Immature natural killer cell (primary cell): Measurements from ENCODE around the gene KSR1. TPM values are rescaled to one million over a fixed set of nuclear protein-coding genes. Genes with fewer than 3 reads are reported as not detected.

Experiments used
- DNase-seq, 3 donors: peaks; one replicate each; pipeline ENCODE4 v3.0.0; 2022; ENCODE audit warnings: mixed read lengths in 1 of 3
- H3K27ac Mint-ChIP-seq, 6 donors: one replicate each; pipeline ENCODE4 v1.8.0; 2020; ENCODE audit warnings: mixed read lengths in 6 of 6, mild to moderate bottlenecking in 5 of 6, inconsistent platforms in 4 of 6, moderate library complexity in 3 of 6
- H3K27me3 Mint-ChIP-seq, 3 donors: one replicate each; pipeline ENCODE4 v1.8.0; 2020 to 2021; ENCODE audit warnings: low read depth in 3 of 3, mild to moderate bottlenecking in 3 of 3, mixed read lengths in 3 of 3, moderate library complexity in 3 of 3, inconsistent platforms in 1 of 3
- H3K36me3 Mint-ChIP-seq, 3 donors: one replicate each; pipeline ENCODE4 v1.8.0; 2020; ENCODE audit warnings: mixed read lengths in 3 of 3, inconsistent platforms in 2 of 3, mild to moderate bottlenecking in 2 of 3
- H3K4me1 Mint-ChIP-seq, 2 donors: one replicate each; pipeline ENCODE4 v1.8.0; 2020; ENCODE audit warnings: inconsistent platforms in 2 of 2, mild to moderate bottlenecking in 2 of 2, mixed read lengths in 2 of 2, moderate library complexity in 1 of 2
- H3K4me3 Mint-ChIP-seq, 5 donors: one replicate each; pipeline ENCODE4 v1.8.0; 2020; ENCODE audit warnings: mild to moderate bottlenecking in 5 of 5, mixed read lengths in 5 of 5, inconsistent platforms in 3 of 5, moderate library complexity in 3 of 5
- H3K9me3 Mint-ChIP-seq, 6 donors: one replicate each; pipeline ENCODE4 v1.8.0; 2020; ENCODE audit warnings: mild to moderate bottlenecking in 6 of 6, mixed read lengths in 6 of 6, inconsistent platforms in 4 of 6, moderate library complexity in 3 of 6
- polyA plus RNA-seq, 3 donors: library from polyadenylated mRNA; unstranded; fragments of 300-500 nt; fragmentation: Illumina TruSeq; gene quantifications; one replicate each; pipeline ENCODE4 v1.2.3, GENCODE V29; 2021

The KSR1 gene
- polyA plus RNA-seq, 3 donors from 2014 or later: 1.8 to 5.6 (median 2.6) TPM

DNA sequence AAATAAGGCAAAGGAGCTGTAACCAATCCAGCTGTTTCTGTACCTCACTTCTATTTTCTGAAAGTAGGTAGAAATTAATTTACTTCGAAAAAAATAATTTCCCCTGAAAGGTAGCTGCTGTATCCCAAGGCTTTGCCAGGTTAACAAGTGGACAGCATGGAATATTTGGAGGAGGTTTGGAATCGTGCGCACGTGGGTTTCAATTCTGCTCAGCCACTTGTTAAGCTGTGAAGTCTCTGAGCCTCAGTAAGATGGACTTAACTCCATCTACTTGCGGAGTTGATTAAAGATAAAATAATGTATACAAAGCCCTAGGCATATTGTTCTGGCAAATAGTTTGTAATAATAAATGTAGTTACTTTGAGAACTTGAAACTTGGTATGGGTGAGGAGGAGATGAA is 117.3 kb downstream of the KSR1 start:
- peaks cover 0 to 4% (median 2%) of the 10 kb centered on the region in 3 donors for H3K27me3 Mint-ChIP-seq
- peak overlapping the region in 1 of 6 donors; percentile 50 for H3K27ac Mint-ChIP-seq
- peaks cover 56 to 86% of the 10 kb centered on the region in 2 donors for H3K4me1 Mint-ChIP-seq
- H3K4me3 Mint-ChIP-seq: no peak overlapping the region
- no peaks in the 10 kb centered on the region for H3K36me3 Mint-ChIP-seq
- DNase-seq: no peak
- no peaks in the 10 kb centered on the region for H3K9me3 Mint-ChIP-seq

GRCh38 chr17:27573971-27574525 is 117.8 kb downstream of the KSR1 start:
- H3K4me3 Mint-ChIP-seq: no peak overlapping the region
- H3K36me3 Mint-ChIP-seq: no peaks in the 10 kb centered on the region
- H3K27ac Mint-ChIP-seq: peak overlapping the region in 2 of 6 donors; percentile 49 to 50
- H3K4me1 Mint-ChIP-seq: peaks cover 55 to 86% of the 10 kb centered on the region in 2 donors
- H3K27me3 Mint-ChIP-seq: peaks cover 0 to 4% (median 2%) of the 10 kb centered on the region in 3 donors
- no peak for DNase-seq
- no peaks in the 10 kb centered on the region for H3K9me3 Mint-ChIP-seq

- Mint-ChIP-seq H3K27ac (peak overlapping the region in 1 of 6 donors; percentile 36), H3K9me3 (no peaks in the 10 kb centered on the region), H3K36me3 (no peaks in the 10 kb centered on the region), H3K27me3 (peaks cover 0 to 2% (median 0%) of the 10 kb centered on the region in 3 donors), H3K4me1 (peaks cover 49 to 79% of the 10 kb centered on the region in 2 donors), H3K4me3 (no peak overlapping the region)
- no peak for DNase-seq
Measured at GRCh38 chr17:27575096-27575911, 119.1 kb downstream of the KSR1 start.

- Mint-ChIP-seq H3K36me3 (no peaks in the 10 kb centered on the region), H3K4me1 (peaks cover 44 to 74% of the 10 kb centered on the region in 2 donors), H3K4me3 (no peak overlapping the region), H3K9me3 (no peaks in the 10 kb centered on the region), H3K27me3 (peaks cover 0 to 2% (median 0%) of the 10 kb centered on the region in 3 donors), H3K27ac (no peak overlapping the region)
- no peak for DNase-seq
Measured at GRCh38 chr17:27575912-27576252, 119.6 kb downstream of the KSR1 start.

- peak overlapping the region; percentile 14 to 77 (median 42) for H3K27ac Mint-ChIP-seq
- DNase-seq: no peak
- H3K9me3 Mint-ChIP-seq: no peaks in the 10 kb centered on the region
- H3K36me3 Mint-ChIP-seq: no peaks in the 10 kb centered on the region
- H3K4me3 Mint-ChIP-seq: no peak overlapping the region
- H3K4me1 Mint-ChIP-seq: peaks cover 42 to 68% of the 10 kb centered on the region in 2 donors
- peaks cover 0 to 2% (median 0%) of the 10 kb centered on the region in 3 donors for H3K27me3 Mint-ChIP-seq
Measured at GRCh38 chr17:27576477-27577083, 120.3 kb downstream of the KSR1 start.

DNA sequence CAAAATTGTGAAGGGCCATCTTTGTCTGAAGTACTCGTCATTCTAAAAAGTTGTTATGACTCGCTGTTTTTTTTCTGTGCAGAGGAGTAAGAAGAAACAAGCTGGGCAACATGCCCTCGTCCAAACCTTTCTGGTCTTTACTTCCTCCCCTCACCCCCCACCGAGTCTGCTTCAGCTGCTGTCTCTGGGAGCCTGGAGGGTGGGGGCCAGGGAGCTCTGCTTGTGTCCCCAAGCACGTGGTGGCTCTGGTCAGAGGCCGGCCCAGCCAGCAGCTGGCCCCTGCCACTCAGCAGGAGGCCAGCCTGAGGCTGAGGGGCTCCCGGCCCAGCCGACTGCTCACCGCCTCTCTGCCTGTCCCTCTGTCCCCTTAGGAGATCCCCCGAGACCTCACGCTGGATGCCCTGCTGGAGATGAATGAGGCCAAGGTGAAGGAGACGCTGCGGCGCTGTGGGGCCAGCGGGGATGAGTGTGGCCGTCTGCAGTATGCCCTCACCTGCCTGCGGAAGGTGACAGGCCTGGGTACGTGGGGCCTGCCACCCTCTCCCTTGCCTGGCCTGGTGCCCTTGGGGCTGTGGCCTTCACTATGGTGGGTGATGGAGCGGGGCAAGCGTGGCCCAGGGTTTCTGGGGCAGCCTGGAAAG is 121.0 kb downstream of the KSR1 start:
- Mint-ChIP-seq H3K4me1 (peaks cover 41 to 73% of the 10 kb centered on the region in 2 donors), H3K4me3 (no peak overlapping the region), H3K9me3 (no peaks in the 10 kb centered on the region), H3K27me3 (peaks cover 0 to 1% (median 0%) of the 10 kb centered on the region in 3 donors), H3K27ac (peak overlapping the region in 3 of 6 donors; percentile 14 to 34 (median 21)), H3K36me3 (no peaks in the 10 kb centered on the region)
- DNase-seq: no peak

GRCh38 chr17:27577884-27578717 is 121.9 kb downstream of the KSR1 start:
- H3K36me3 Mint-ChIP-seq: peaks cover 0 to 2% (median 0%) of the 10 kb centered on the region in 3 donors
- H3K4me3 Mint-ChIP-seq: no peak overlapping the region
- no peak for DNase-seq
- H3K27me3 Mint-ChIP-seq: no peaks in the 10 kb centered on the region
- H3K4me1 Mint-ChIP-seq: peaks cover 34 to 65% of the 10 kb centered on the region in 2 donors
- no peaks in the 10 kb centered on the region for H3K9me3 Mint-ChIP-seq
- H3K27ac Mint-ChIP-seq: peak overlapping the region in 5 of 6 donors; percentile 50 to 81 (median 68)

GRCh38 chr17:27578718-27579085 is 122.5 kb downstream of the KSR1 start:
- Mint-ChIP-seq H3K4me1 (peaks cover 34 to 60% of the 10 kb centered on the region in 2 donors), H3K4me3 (no peak overlapping the region), H3K27me3 (no peaks in the 10 kb centered on the region), H3K9me3 (no peaks in the 10 kb centered on the region), H3K27ac (peak overlapping the region in 5 of 6 donors; percentile 11 to 81 (median 68)), H3K36me3 (peaks cover 0 to 8% (median 0%) of the 10 kb centered on the region in 3 donors)
- no peak for DNase-seq

DNA sequence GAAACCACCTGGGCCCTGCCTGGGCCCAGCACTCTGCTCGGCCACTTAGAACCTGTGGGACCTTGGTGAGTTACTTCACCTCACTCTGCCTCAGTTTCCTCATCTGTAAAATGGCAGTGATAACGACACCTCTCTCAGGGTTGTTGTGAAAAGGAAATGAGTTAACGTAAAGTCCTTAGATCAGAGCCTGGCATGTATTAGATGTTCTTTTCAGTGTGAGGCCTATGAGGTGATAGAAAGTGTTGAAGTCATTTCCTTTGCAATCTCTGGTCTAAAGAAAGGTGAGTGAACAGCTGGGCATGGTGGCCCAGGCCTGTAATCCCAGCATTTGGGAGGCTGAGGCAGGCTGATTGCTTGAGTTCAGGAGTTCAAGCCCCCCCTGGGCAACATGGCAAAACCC is 123.1 kb downstream of the KSR1 start:
- Mint-ChIP-seq H3K36me3 (peaks cover 0 to 12% (median 0%) of the 10 kb centered on the region in 3 donors), H3K4me3 (no peak overlapping the region), H3K9me3 (no peaks in the 10 kb centered on the region), H3K27me3 (no peaks in the 10 kb centered on the region), H3K4me1 (peaks cover 34 to 54% of the 10 kb centered on the region in 2 donors), H3K27ac (peak overlapping the region in 5 of 6 donors; percentile 5 to 83 (median 51))
- no peak for DNase-seq

DNA sequence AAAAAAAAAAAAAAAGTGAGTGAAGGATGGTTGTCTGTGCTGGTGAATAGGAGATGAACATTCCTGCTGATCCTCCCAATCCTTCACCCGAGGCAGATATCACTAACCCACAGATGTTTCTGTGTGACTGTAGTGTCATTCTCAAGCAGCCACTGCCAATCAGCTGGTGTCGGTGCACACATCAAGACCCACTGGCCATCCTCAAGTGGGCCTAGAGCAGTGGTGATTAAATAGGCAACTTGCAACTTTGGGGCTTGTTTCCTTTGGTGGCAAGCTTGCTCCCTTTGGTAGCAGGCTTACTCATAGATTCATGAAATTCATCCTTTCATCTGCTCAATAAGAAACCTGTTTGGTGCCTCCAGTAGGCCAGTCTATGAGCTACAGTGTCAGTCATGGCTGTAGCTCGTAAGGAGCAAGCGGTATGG is 123.7 kb downstream of the KSR1 start:
- no peaks in the 10 kb centered on the region for H3K9me3 Mint-ChIP-seq
- H3K27ac Mint-ChIP-seq: peak overlapping the region in 1 of 6 donors; percentile 50
- H3K4me1 Mint-ChIP-seq: peaks cover 34 to 48% of the 10 kb centered on the region in 2 donors
- H3K36me3 Mint-ChIP-seq: peaks cover 0 to 12% (median 0%) of the 10 kb centered on the region in 3 donors
- no peak for DNase-seq
- H3K27me3 Mint-ChIP-seq: no peaks in the 10 kb centered on the region
- no peak overlapping the region for H3K4me3 Mint-ChIP-seq

DNA sequence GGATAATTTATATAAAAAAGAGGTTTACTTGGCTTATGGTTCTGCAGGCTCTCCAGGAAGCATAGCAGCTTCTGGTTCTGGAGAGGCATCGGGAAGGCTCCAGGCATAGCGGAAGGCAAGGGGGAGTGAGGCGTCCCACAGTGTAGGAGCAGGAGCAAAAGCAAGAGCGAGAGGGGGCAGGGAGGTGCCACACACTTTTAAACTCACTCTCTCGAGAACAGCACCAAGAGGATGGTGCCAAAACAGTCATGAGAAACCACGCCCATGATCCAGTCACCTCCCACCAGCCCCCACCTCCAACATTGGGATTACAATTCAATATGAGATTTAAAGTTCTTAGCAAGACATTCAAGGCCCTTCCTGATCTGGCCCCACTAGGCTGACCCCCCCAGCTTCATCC is 124.8 kb downstream of the KSR1 start:
- H3K36me3 Mint-ChIP-seq: peaks cover 0 to 12% (median 0%) of the 10 kb centered on the region in 3 donors
- H3K4me1 Mint-ChIP-seq: peaks cover 24 to 37% of the 10 kb centered on the region in 2 donors
- H3K27ac Mint-ChIP-seq: peak overlapping the region in 1 of 6 donors; percentile 39
- H3K4me3 Mint-ChIP-seq: no peak overlapping the region
- DNase-seq: no peak
- H3K9me3 Mint-ChIP-seq: no peaks in the 10 kb centered on the region
- H3K27me3 Mint-ChIP-seq: no peaks in the 10 kb centered on the region

GRCh38 chr17:27582696-27583095 is 126.4 kb downstream of the KSR1 start:
- Mint-ChIP-seq H3K36me3 (peaks cover 0 to 12% (median 0%) of the 10 kb centered on the region in 3 donors), H3K9me3 (no peaks in the 10 kb centered on the region)

DNA sequence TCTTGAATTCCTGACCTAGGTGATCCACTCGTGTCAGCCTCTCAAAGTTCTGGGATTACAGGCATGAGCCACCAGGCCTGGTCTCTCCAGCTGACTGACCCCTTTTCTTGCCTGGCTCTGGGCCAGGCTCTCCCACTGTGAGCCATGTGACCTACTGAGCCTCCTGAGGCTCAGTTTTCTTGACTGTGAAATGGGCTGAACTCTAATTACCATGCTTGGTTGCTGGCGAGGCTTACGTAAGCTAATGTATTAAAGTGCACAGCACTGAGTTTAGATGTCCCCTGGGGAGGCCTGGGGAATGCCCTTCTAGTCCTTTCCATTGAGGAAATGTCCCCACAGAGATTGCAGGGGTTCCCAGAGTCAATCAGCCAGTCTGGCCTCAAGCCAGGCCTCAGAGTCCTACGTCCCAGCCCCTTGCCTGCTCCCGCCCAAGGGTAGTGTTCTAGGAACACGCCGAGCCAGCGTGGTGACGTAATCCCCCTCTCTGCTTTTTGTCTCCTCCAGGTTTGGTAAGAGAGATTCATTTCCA is 129.0 kb downstream of the KSR1 start:
- H3K27me3 Mint-ChIP-seq: no peaks in the 10 kb centered on the region
- H3K27ac Mint-ChIP-seq: no peak overlapping the region
- peaks cover 4 to 8% of the 10 kb centered on the region in 2 donors for H3K4me1 Mint-ChIP-seq
- peaks cover 0 to 28% (median 5%) of the 10 kb centered on the region in 3 donors for H3K36me3 Mint-ChIP-seq
- no peaks in the 10 kb centered on the region for H3K9me3 Mint-ChIP-seq
- no peak overlapping the region for H3K4me3 Mint-ChIP-seq
- DNase-seq: no peak

More at GRCh38 chr17:27582696-27583095, 126.4 kb downstream of the KSR1 start:
- Mint-ChIP-seq H3K27me3 (no peaks in the 10 kb centered on the region), H3K27ac (no peak overlapping the region), H3K4me3 (no peak overlapping the region), H3K4me1 (peaks cover 14 to 25% of the 10 kb centered on the region in 2 donors)
- no peak for DNase-seq
